ENCODE data around the gene CC2D2A. TPM values are rescaled to one million over a fixed set of nuclear protein-coding genes. Genes with fewer than 3 reads are reported as not detected.
A peak's percentile ranks its signal among the peaks of the same experiment; 100 is the strongest.

The CC2D2A gene
- total and polyA plus RNA-seq, 9 of the 15 experiments (the other 6 are each of a cell fraction or from before 2014, with no cell fraction given) = 0.36 to 2.5 (median 1.6) TPM

- TF ChIP-seq REST (IDR thresholded peaks at IDR 0.05; ENCODE audit: borderline replicate concordance) (peak; percentile 62; the same call in 1 of the 2 replicates), REST (CRISPR knock-in tag; IDR thresholded peaks at IDR 0.05; ENCODE audit: low read depth) (no peak), L3MBTL2 (IDR thresholded peaks at IDR 0.05) (no peak), NFXL1 (CRISPR knock-in tag; IDR thresholded peaks at IDR 0.05) (no peak), ETV5 (CRISPR knock-in tag; IDR thresholded peaks at IDR 0.05; ENCODE audit: low read depth) (peak; percentile 86), DACH1 (IDR thresholded peaks at IDR 0.05; ENCODE audit: partially characterized antibody) (peak; percentile 23), GATAD2B (IDR thresholded peaks at IDR 0.05; ENCODE audit: borderline replicate concordance) (0 out of 2 replicates have a peak, but pooled peaks have one; percentile 47), ZNF764 (CRISPR knock-in tag; IDR thresholded peaks at IDR 0.05; ENCODE audit: low read depth) (0 out of 2 replicates have a peak, but pooled peaks have one; percentile 24), NR3C1 (CRISPR knock-in tag; IDR thresholded peaks at IDR 0.05) (no peak), TRIM24 (IDR thresholded peaks at IDR 0.05) (peak; percentile 35 to 44; a peak in 1 of 4 replicates), HDAC3 (IDR thresholded peaks at IDR 0.05; ENCODE audit: borderline replicate concordance, partially characterized antibody) (peak; percentile 27), PHF20 (IDR thresholded peaks at IDR 0.05; ENCODE audit: partially characterized antibody) (no peak), ADNP (tag; IDR thresholded peaks at IDR 0.05) (no peak), DPF2 (IDR thresholded peaks at IDR 0.05) (peak; percentile 43), GATAD2A (IDR thresholded peaks at IDR 0.05) (peak; percentile 61; the same call in 1 of the 2 replicates), ZNF507 (tag; conservative IDR thresholded peaks at IDR 0.05) (no peak), SREBF1 (IDR thresholded peaks at IDR 0.05; ENCODE audit: borderline replicate concordance, low read depth, low read length) (no peak), NKRF (IDR thresholded peaks at IDR 0.05; ENCODE audit: borderline replicate concordance) (no peak)
- TF ChIP-seq, protein P1, sequence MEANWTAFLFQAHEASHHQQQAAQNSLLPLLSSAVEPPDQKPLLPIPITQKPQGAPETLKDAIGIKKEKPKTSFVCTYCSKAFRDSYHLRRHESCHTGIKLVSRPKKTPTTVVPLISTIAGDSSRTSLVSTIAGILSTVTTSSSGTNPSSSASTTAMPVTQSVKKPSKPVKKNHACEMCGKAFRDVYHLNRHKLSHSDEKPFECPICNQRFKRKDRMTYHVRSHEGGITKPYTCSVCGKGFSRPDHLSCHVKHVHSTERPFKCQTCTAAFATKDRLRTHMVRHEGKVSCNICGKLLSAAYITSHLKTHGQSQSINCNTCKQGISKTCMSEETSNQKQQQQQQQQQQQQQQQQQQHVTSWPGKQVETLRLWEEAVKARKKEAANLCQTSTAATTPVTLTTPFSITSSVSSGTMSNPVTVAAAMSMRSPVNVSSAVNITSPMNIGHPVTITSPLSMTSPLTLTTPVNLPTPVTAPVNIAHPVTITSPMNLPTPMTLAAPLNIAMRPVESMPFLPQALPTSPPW (CRISPR knock-in tag; IDR thresholded peaks at IDR 0.05) = peak; percentile 42; the same call in 1 of the 2 replicates
Measured at GRCh38 chr4:15649914-15650545, 180.3 kb downstream of the CC2D2A start (continued).

All from K562 (cell line).